IMR-90 (cell line): ENCODE data around the gene MYO3B. TPM values are rescaled to one million over a fixed set of nuclear protein-coding genes. Genes with fewer than 3 reads are reported as not detected.

Experiments used
- ATAC-seq: fragments of 200-7000 bp; cut with Tn5 transposase; 2 replicates; pipeline ENCODE4 v1.9.1; 2020; ENCODE audit warnings: low read depth, mild to moderate bottlenecking, moderate library complexity
- BruUV-seq: library from RNA; stranded (reverse); fragments of 400-500 nt; replicated peaks from 2 replicates; lab custom pipeline; 2021; lab: Mats Ljungman, UMichigan
- CTCF ChIA-PET: fragments of 300-600 bp; formaldehyde crosslinking; extraction: SDS; loops from one replicate; lab custom pipeline; 2021; ENCODE audit warnings: antibody characterized with exemption; lab: Yijun Ruan, JAX
- POLR2A ChIA-PET: fragments of 300-600 bp; sonication (Branson Sonifier 250); formaldehyde crosslinking; loops from one replicate; lab custom pipeline; 2022; ENCODE audit warnings: antibody characterized with exemption; ENCODE audit not compliant: unreplicated experiment; lab: Charles Lee
- DNase-seq: peaks from one replicate; pipeline ENCODE4 v3.0.0; 2013
- H2AFZ ChIP-seq: replicated peaks from 2 replicates; pipeline ENCODE3; 2013; ENCODE audit warnings: low read length, mild to moderate bottlenecking; ENCODE audit not compliant: poor library complexity
- H2AK5ac ChIP-seq: 2 replicates; pipeline ENCODE4 v1.6.1; 2013; ENCODE audit warnings: low read depth, low read length, inconsistent platforms
- H2AK9ac ChIP-seq: replicated peaks from 2 replicates; pipeline ENCODE3; 2013; ENCODE audit warnings: mild to moderate bottlenecking, low read depth, low read length, moderate library complexity; ENCODE audit not compliant: poor library complexity
- H2BK120ac ChIP-seq: 2 replicates; pipeline ENCODE4 v1.6.1; 2013; ENCODE audit warnings: low read depth, low read length, inconsistent platforms
- H2BK15ac ChIP-seq: 3 replicates; pipeline ENCODE4 v1.6.1; 2013; ENCODE audit warnings: low read depth, low read length, inconsistent platforms
- H2BK20ac ChIP-seq: 2 replicates; pipeline ENCODE4 v1.6.1; 2013; ENCODE audit warnings: low read depth, mild to moderate bottlenecking, inconsistent platforms, low read length, moderate library complexity
- H2BK5ac ChIP-seq: 2 replicates; pipeline ENCODE4 v1.6.1; 2013; ENCODE audit warnings: mild to moderate bottlenecking, low read depth, low read length, inconsistent platforms; ENCODE audit not compliant: poor library complexity, severe bottlenecking
- H3K14ac ChIP-seq: replicated peaks from 2 replicates; pipeline ENCODE4 v1.6.1; 2013; ENCODE audit warnings: low read depth, low read length, inconsistent platforms
- H3K18ac ChIP-seq: 2 replicates; pipeline ENCODE4 v1.6.1; 2013; ENCODE audit warnings: low read depth, low read length, control low read depth
- H3K23ac ChIP-seq: 2 replicates; pipeline ENCODE4 v1.6.1; 2013; ENCODE audit warnings: low read depth, low read length, inconsistent platforms
- H3K27ac ChIP-seq: 2 replicates; pipeline ENCODE4 v1.5.1; 2013; ENCODE audit warnings: mild to moderate bottlenecking, control low read depth, low read length; ENCODE audit not compliant: insufficient read depth
- H3K27me3 ChIP-seq: 2 replicates; pipeline ENCODE4 v1.6.1; 2013; ENCODE audit warnings: low read length; ENCODE audit not compliant: control insufficient read depth, insufficient read depth
- H3K36me3 ChIP-seq: 2 replicates; pipeline ENCODE4 v1.6.1; 2013; ENCODE audit warnings: low read length, mixed read lengths; ENCODE audit not compliant: control insufficient read depth, insufficient read depth
- H3K4ac ChIP-seq: 2 replicates; pipeline ENCODE4 v1.6.1; 2013; ENCODE audit warnings: low read depth, low read length, inconsistent platforms
- H3K4me1 ChIP-seq: 2 replicates; pipeline ENCODE4 v1.6.1; 2013; ENCODE audit warnings: low read length, mixed read lengths; ENCODE audit not compliant: control insufficient read depth, insufficient read depth
- H3K4me2 ChIP-seq: 2 replicates; pipeline ENCODE4 v1.6.1; 2013; ENCODE audit warnings: low read depth, mild to moderate bottlenecking, control low read depth, low read length, moderate library complexity
- H3K4me3 ChIP-seq: 2 replicates; pipeline ENCODE4 v1.5.1; 2013; ENCODE audit warnings: low read depth, mild to moderate bottlenecking, control low read depth, low read length, moderate library complexity; ENCODE audit not compliant: insufficient read depth
- H3K56ac ChIP-seq: 2 replicates; pipeline ENCODE4 v1.6.1; 2013; ENCODE audit warnings: low read length, inconsistent platforms; ENCODE audit not compliant: insufficient read depth; ENCODE audit errors: extremely low read depth
- H3K79me1 ChIP-seq, 2 experiments: 2 replicates each; pipeline ENCODE4 v1.6.1; 2013; ENCODE audit warnings: low read length in 2 of 2, inconsistent platforms in 1 of 2, low read depth in 1 of 2
- H3K9ac ChIP-seq: 2 replicates; pipeline ENCODE4 v1.6.1; 2013; ENCODE audit warnings: low read depth, low read length, control low read depth
- H3K9me1 ChIP-seq: 2 replicates; pipeline ENCODE4 v1.6.1; 2013; ENCODE audit warnings: low read length, inconsistent platforms; ENCODE audit not compliant: insufficient read depth
- H3K9me3 ChIP-seq: 2 replicates; pipeline ENCODE4 v1.6.1; 2013; ENCODE audit warnings: low read length; ENCODE audit not compliant: control insufficient read depth, insufficient read depth
- H4K20me1 ChIP-seq: 2 replicates; pipeline ENCODE4 v1.6.1; 2013; ENCODE audit warnings: low read length, inconsistent platforms; ENCODE audit not compliant: insufficient read depth
- H4K5ac ChIP-seq: 2 replicates; pipeline ENCODE4 v1.6.1; 2013; ENCODE audit warnings: mild to moderate bottlenecking, low read depth, low read length, control low read depth
- H4K8ac ChIP-seq, 2 experiments: 2 replicates each; pipeline ENCODE4 v1.6.1; 2013; ENCODE audit warnings: low read depth in 2 of 2, low read length in 2 of 2, control low read depth in 1 of 2, inconsistent platforms in 1 of 2
- H4K91ac ChIP-seq: 2 replicates; pipeline ENCODE4 v1.6.1; 2013; ENCODE audit warnings: low read depth, low read length, inconsistent platforms; ENCODE audit not compliant: insufficient read depth
- CEBPB ChIP-seq: IDR thresholded peaks from 2 replicates; pipeline ENCODE4 v1.6.1; 2012; ENCODE audit warnings: low read depth, low read length, improper control_type of control experiment
- CTCF ChIP-seq: conservative IDR thresholded peaks from 2 replicates; pipeline ENCODE4 v1.5.1; 2012; ENCODE audit warnings: mild to moderate bottlenecking, low read depth, low read length, improper control_type of control experiment
- FOS ChIP-seq: fragments of 150-350 bp; IDR thresholded peaks from 2 replicates; pipeline ENCODE4 v1.6.1; 2016; ENCODE audit warnings: low read depth, low read length
- MAZ ChIP-seq: IDR thresholded peaks from 2 replicates; pipeline ENCODE4 v1.6.1; 2012; ENCODE audit warnings: low read depth, mild to moderate bottlenecking, low read length, improper control_type of control experiment, moderate library complexity, borderline replicate concordance
- MXI1 ChIP-seq: IDR thresholded peaks from 2 replicates; pipeline ENCODE4 v1.6.1; 2012; ENCODE audit warnings: low read depth, mild to moderate bottlenecking, low read length, moderate library complexity, borderline replicate concordance
- NFE2L2 ChIP-seq: fragments of 150-350 bp; IDR thresholded peaks from 2 replicates; pipeline ENCODE4 v1.6.1; 2016; ENCODE audit warnings: low read depth, mild to moderate bottlenecking, low read length
- POLR2A ChIP-seq: IDR thresholded peaks from 2 replicates; pipeline ENCODE4 v1.6.1; 2012; ENCODE audit warnings: mild to moderate bottlenecking, low read depth, low read length
- RCOR1 ChIP-seq: IDR thresholded peaks from 2 replicates; pipeline ENCODE4 v1.6.1; 2012; ENCODE audit warnings: mild to moderate bottlenecking, low read length, improper control_type of control experiment; ENCODE audit not compliant: insufficient replicate concordance
- RFX5 ChIP-seq: IDR thresholded peaks from 2 replicates; pipeline ENCODE4 v1.8.0; 2012; ENCODE audit warnings: low read depth, mild to moderate bottlenecking, low read length, moderate library complexity
- SMC3 ChIP-seq: fragments of 150-350 bp; IDR thresholded peaks from 2 replicates; pipeline ENCODE4 v1.6.1; 2016; ENCODE audit warnings: low read depth, mild to moderate bottlenecking, antibody characterized with exemption, low read length, moderate library complexity
- USF2 ChIP-seq: fragments of 150-350 bp; IDR thresholded peaks from 2 replicates; pipeline ENCODE4 v1.6.1; 2017; ENCODE audit warnings: mild to moderate bottlenecking, antibody characterized with exemption, low read length, low read depth
- WGBS, 2 experiments: methylation state at CpG; one replicate each; pipeline versions ENCODE4 v1.1.5 to v1.1.7; 2013; ENCODE audit warnings: missing lambda C conversion rate in 2 of 2; ENCODE audit not compliant: insufficient read length in 1 of 2; ENCODE audit errors: extremely low coverage in 2 of 2; 5-methylcytosine and 5-hydroxymethylcytosine counted together
- dilution Hi-C: fragments of 300-500 bp; cut with HindIII; formaldehyde crosslinking; loops from one replicate; pipeline ENCODE4 v1.14.3; 2018; ENCODE audit warnings: low sequenced_read_pairs; ENCODE audit not compliant: unreplicated experiment
- in situ Hi-C: fragments of 300-500 bp; cut with MboI; formaldehyde crosslinking; loops from 3 replicates; pipeline ENCODE4 v1.14.3; 2019; ENCODE audit warnings: low sequenced_read_pairs, inconsistent platforms, mixed read lengths
- intact Hi-C: fragments of 100-400 bp; cut with micrococcal nuclease; formaldehyde crosslinking; loops from 2 replicates; pipeline ENCODE4 v1.10.0; 2022
- polyA plus RNA-seq, 3 experiments: library from polyadenylated mRNA; depleted of rRNA; stranded (reverse); fragments of >200 nt; gene quantifications; 2 replicates each; pipeline ENCODE4 v1.2.3, GENCODE V29; 2012; ENCODE audit warnings: low replicate concordance in 1 of 3
- total RNA-seq: library from RNA; depleted of rRNA; stranded (reverse); fragments of >200 nt; gene quantifications from 2 replicates; pipeline ENCODE4 v1.2.3, GENCODE V29; 2012

The MYO3B gene
- total and polyA plus RNA-seq, 2 of the 4 experiments (the other 2 are of a cell fraction), result 0.02 TPM; not detected in 1

DNA sequence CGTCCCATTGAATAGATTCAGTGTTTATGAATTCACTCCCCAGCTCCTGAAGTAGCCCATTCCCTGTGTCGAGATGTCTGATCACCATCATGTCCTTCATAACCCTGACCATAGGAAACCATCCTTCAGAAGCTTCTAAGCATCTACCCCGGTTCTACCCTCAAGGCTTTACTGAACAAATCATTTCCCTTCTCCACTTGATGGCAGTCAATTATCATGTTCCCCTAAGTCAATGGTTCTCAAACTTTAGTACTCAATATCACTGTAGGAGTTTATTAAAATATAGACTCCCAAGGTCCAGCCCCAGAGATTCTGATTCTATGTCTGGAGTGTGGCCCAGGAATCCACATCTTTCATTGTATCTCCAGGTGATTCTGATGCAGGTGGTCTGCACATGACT lies 308.8 kb downstream of the MYO3B start:
- ATAC-seq, result no peak
- CTCF ChIA-PET, result no interaction called here

More for the DNA sequence above, 308.8 kb downstream of the MYO3B start:
- BruUV-seq, result no TSS peak
- DNase-seq, result no peak
- POLR2A ChIA-PET, result no interaction called here
- dilution Hi-C loops (no loop called here), in situ Hi-C loops (no loop called here), intact Hi-C loops (no loop called here)
- H3K4me1 ChIP-seq, result no peaks in the 10 kb centered on the region
- no peak overlapping the region for H3K14ac ChIP-seq
- no peak overlapping the region for H3K18ac ChIP-seq
- no peak overlapping the region for H3K56ac ChIP-seq
- H4K20me1 ChIP-seq, result no peaks in the 10 kb centered on the region
- H2BK20ac ChIP-seq, result no peak overlapping the region
- H2BK120ac ChIP-seq, result no peak overlapping the region
- no peak overlapping the region for H2AFZ ChIP-seq
- no peak overlapping the region for H2AK5ac ChIP-seq
- no peak overlapping the region for H4K5ac ChIP-seq
- H2BK5ac ChIP-seq, result no peak overlapping the region
- no peak overlapping the region for H3K27ac ChIP-seq
- H4K91ac ChIP-seq, result no peak overlapping the region
- H3K9ac ChIP-seq, result no peak overlapping the region
- TF ChIP-seq NFE2L2 (no peak), FOS (no peak), POLR2A (no peak), CTCF (no peak), RFX5 (no peak), MXI1 (no peak), RCOR1 (no peak), CEBPB (no peak), USF2 (no peak), SMC3 (no peak), MAZ (no peak)
- no peak overlapping the region for H3K23ac ChIP-seq
- no peaks in the 10 kb centered on the region for H3K36me3 ChIP-seq
- WGBS, 2 experiments, result 17% methylated on average over 1 of the region's 3 CpGs; no CpG with 5 or more reads in 1 of the 2 experiments
- H3K27me3 ChIP-seq, result no peaks in the 10 kb centered on the region
- H3K4ac ChIP-seq, result no peak overlapping the region
- H2BK15ac ChIP-seq, result no peak overlapping the region
- H3K4me3 ChIP-seq, result no peak overlapping the region
- no peak overlapping the region for H3K4me2 ChIP-seq
- H3K79me1 ChIP-seq, result no peaks in the 10 kb centered on the region
- no peaks in the 10 kb centered on the region for H3K9me3 ChIP-seq
- no peak overlapping the region for H2AK9ac ChIP-seq
- H3K9me1 ChIP-seq, result no peaks in the 10 kb centered on the region
- no peak overlapping the region for H4K8ac ChIP-seq
